HCT116 (cell line): ENCODE results near the gene RUNX1.

Source experiments
- ELF1 ChIP-seq: IDR thresholded peaks from 2 replicates; pipeline ENCODE4 v1.6.1; 2012; ENCODE audit warnings: low read depth, borderline replicate concordance
- POLR2A ChIP-seq: IDR thresholded peaks from 2 replicates; pipeline ENCODE4 v1.7.0; 2011; ENCODE audit warnings: borderline replicate concordance; ENCODE audit not compliant: insufficient read depth, insufficient read length; ENCODE audit errors: extremely low read depth
- SIN3A ChIP-seq: IDR thresholded peaks from 2 replicates; pipeline ENCODE4 v1.6.1; 2012; ENCODE audit warnings: low read depth
- SP1 ChIP-seq: IDR thresholded peaks from 2 replicates; pipeline ENCODE4 v1.6.1; 2012; ENCODE audit warnings: low read depth

- TF ChIP-seq SP1 (no peak), SIN3A (no peak), ELF1 (no peak), POLR2A (no peak)
Measured at GRCh38 chr21:34861258-34861657, 187.8 kb downstream of the RUNX1 start.
